ENCODE measurements around the gene MIER2.

DNA sequence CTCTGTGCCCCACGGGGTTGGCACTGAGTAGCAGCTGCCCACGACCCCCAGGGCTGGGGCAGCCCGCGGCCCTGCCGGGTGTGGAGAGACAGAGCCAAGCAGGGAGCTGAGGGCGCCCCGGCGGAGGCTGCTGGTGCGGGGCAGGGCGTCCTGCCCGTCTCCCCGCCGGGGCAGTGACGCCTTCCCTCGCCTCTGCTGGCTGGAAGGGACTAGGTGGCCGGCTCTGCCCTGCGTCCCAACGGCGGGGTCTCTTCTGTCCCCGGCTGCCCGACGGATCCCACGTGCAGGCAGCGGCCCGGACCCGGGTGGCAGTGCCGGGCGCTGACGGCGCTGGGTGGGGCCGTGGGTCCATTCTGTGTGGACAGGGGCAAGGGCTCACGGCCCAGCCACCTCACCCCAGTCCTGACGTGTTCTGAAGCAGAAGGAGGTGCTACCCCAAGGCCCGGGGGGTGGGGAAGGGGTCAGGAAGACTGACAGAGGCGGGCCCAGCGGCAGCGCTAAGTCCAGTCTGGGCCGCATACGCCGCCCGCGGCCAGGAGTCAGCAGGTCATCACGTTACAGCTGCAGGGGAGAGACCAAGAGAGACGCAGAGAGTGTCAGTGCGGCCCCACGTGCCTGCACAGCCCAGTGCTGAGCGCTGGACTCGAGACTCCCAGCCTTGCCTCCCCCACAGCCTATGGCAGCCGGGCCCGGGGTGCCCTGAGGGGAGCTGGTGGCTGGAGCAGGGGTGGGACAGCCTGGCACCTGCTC, 38.3 kb downstream of the MIER2 start:
- TF ChIP-seq, protein P1, sequence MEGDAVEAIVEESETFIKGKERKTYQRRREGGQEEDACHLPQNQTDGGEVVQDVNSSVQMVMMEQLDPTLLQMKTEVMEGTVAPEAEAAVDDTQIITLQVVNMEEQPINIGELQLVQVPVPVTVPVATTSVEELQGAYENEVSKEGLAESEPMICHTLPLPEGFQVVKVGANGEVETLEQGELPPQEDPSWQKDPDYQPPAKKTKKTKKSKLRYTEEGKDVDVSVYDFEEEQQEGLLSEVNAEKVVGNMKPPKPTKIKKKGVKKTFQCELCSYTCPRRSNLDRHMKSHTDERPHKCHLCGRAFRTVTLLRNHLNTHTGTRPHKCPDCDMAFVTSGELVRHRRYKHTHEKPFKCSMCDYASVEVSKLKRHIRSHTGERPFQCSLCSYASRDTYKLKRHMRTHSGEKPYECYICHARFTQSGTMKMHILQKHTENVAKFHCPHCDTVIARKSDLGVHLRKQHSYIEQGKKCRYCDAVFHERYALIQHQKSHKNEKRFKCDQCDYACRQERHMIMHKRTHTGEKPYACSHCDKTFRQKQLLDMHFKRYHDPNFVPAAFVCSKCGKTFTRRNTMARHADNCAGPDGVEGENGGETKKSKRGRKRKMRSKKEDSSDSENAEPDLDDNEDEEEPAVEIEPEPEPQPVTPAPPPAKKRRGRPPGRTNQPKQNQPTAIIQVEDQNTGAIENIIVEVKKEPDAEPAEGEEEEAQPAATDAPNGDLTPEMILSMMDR (IDR thresholded peaks at IDR 0.05; ENCODE audit: insufficient read depth, low read length): no peak
- no peak for TF ChIP-seq POLR2AphosphoS5 (IDR thresholded peaks at IDR 0.05; ENCODE audit: low read depth)
